HepG2 (cell line): ENCODE data around the gene FOXK2. TPM values are rescaled to one million over a fixed set of nuclear protein-coding genes. Genes with fewer than 3 reads are reported as not detected.
A peak's percentile ranks its signal among the peaks of the same experiment; 100 is the strongest.

ENCODE experiments used
- CENPX ChIP-seq: sonication (generic); formaldehyde crosslinking; IDR thresholded peaks from 2 replicates; pipeline ENCODE4 v1.9.0; 2021; ENCODE audit warnings: mild to moderate bottlenecking, missing genetic modification reagents, moderate library complexity
- EZH2 ChIP-seq: conservative IDR thresholded peaks from 2 replicates; pipeline ENCODE4 v1.6.1; 2012; ENCODE audit warnings: mild to moderate bottlenecking, low read depth, low read length, moderate library complexity
- KDM4B ChIP-seq: sonication (generic); formaldehyde crosslinking; IDR thresholded peaks from 2 replicates; pipeline ENCODE4 v1.4.0; 2020; ENCODE audit warnings: missing genetic modification reagents
- NCOA5 ChIP-seq: sonication (generic); formaldehyde crosslinking; IDR thresholded peaks from 2 replicates; pipeline ENCODE4 v1.4.0; 2020; ENCODE audit warnings: missing genetic modification reagents
- POLR2AphosphoS2 ChIP-seq: IDR thresholded peaks from 2 replicates; pipeline ENCODE4 v1.6.1; 2011; ENCODE audit warnings: low read depth, low read length, improper control_type of control experiment
- SRY ChIP-seq: sonication (generic); formaldehyde crosslinking; IDR thresholded peaks from 2 replicates; pipeline ENCODE4 v1.8.0; 2022; ENCODE audit warnings: mild to moderate bottlenecking, missing genetic modification reagents
- TEAD2 ChIP-seq: sonication (generic); formaldehyde crosslinking; IDR thresholded peaks from 2 replicates; pipeline ENCODE4 v1.9.0; 2021; ENCODE audit warnings: missing genetic modification reagents
- ZBTB3 ChIP-seq: sonication (generic); formaldehyde crosslinking; IDR thresholded peaks from 2 replicates; pipeline ENCODE4 v1.4.0; 2020; ENCODE audit warnings: low read depth, mild to moderate bottlenecking, moderate library complexity, missing genetic modification reagents, borderline replicate concordance
- ZFP82 ChIP-seq: sonication (generic); formaldehyde crosslinking; IDR thresholded peaks from 2 replicates; pipeline ENCODE4 v1.5.1; 2020; ENCODE audit warnings: mild to moderate bottlenecking, missing genetic modification reagents, borderline replicate concordance
- ZNF460 ChIP-seq: sonication (generic); formaldehyde crosslinking; IDR thresholded peaks from 2 replicates; pipeline ENCODE4 v1.5.1; 2020; ENCODE audit warnings: missing genetic modification reagents, mild to moderate bottlenecking, borderline replicate concordance
- ZNF558 ChIP-seq: sonication (generic); formaldehyde crosslinking; IDR thresholded peaks from 2 replicates; pipeline ENCODE4 v1.9.0; 2022; ENCODE audit warnings: mild to moderate bottlenecking, missing genetic modification reagents, borderline replicate concordance
- ZNF616 ChIP-seq: sonication (generic); formaldehyde crosslinking; IDR thresholded peaks from 2 replicates; pipeline ENCODE4 v1.5.0; 2020; ENCODE audit warnings: low read depth, mild to moderate bottlenecking, missing genetic modification reagents
- ZNF7 ChIP-seq: IDR thresholded peaks from 2 replicates; pipeline ENCODE4 v1.6.1; 2016; ENCODE audit warnings: missing biosample characterization, missing genetic modification reagents
- polyA plus RNA-seq, 8 experiments: library from polyadenylated mRNA; depleted of rRNA in 3 of 8; stranded (reverse) in 7 of 8; unstranded in 1 of 8; fragments of >200 nt; fragmentation: Illumina TruSeq in 4 of 8; extraction: Trizol in 4 of 8; gene quantifications; 2 replicates each; pipeline versions ENCODE4 v1.2.1 to v1.2.3, GENCODE V29; 2011 to 2016; ENCODE audit warnings: low read depth in 4 of 8, missing spikeins in 1 of 8, mixed read lengths in 1 of 8; ENCODE audit not compliant: insufficient read depth in 1 of 8
- total RNA-seq, 5 experiments: library from RNA; depleted of rRNA; stranded (reverse); fragments of >200 nt; fragmentation: Illumina TruSeq; extraction: Trizol; gene quantifications; 2 replicates each; pipeline ENCODE4 v1.2.3, GENCODE V29; 2016; ENCODE audit warnings: low read depth in 1 of 5
- TF ChIP-seq, protein P1 (sequence below): sonication (generic); formaldehyde crosslinking; IDR thresholded peaks from 2 replicates; pipeline ENCODE4 v1.4.0; 2020; ENCODE audit warnings: missing genetic modification reagents
- TF ChIP-seq, protein P2 (sequence below): sonication (generic); formaldehyde crosslinking; IDR thresholded peaks from 2 replicates; pipeline ENCODE4 v1.5.0; 2020; ENCODE audit warnings: missing genetic modification reagents, mild to moderate bottlenecking, borderline replicate concordance
- TF ChIP-seq, protein P3 (sequence below): IDR thresholded peaks from 2 replicates; pipeline ENCODE4 v1.4.0; 2020; ENCODE audit warnings: mild to moderate bottlenecking, missing genetic modification reagents
- TF ChIP-seq, protein P4 (sequence below): sonication (generic); formaldehyde crosslinking; conservative IDR thresholded peaks from 2 replicates; pipeline ENCODE4 v1.4.0; 2020; ENCODE audit warnings: missing genetic modification reagents
- TF ChIP-seq, protein P5 (sequence below): IDR thresholded peaks from 2 replicates; pipeline ENCODE4 v1.6.1; 2012; ENCODE audit warnings: low read length, improper control_type of control experiment
- TF ChIP-seq, protein P6 (sequence below): fragments of 450-650 bp; IDR thresholded peaks from 2 replicates; pipeline ENCODE4 v1.6.1; 2017

Gene FOXK2
- total and polyA plus RNA-seq, 2 of the 13 experiments (the other 11 are each of a cell fraction or from before 2014, with no cell fraction given), result 67.1 to 67.2 TPM

DNA sequence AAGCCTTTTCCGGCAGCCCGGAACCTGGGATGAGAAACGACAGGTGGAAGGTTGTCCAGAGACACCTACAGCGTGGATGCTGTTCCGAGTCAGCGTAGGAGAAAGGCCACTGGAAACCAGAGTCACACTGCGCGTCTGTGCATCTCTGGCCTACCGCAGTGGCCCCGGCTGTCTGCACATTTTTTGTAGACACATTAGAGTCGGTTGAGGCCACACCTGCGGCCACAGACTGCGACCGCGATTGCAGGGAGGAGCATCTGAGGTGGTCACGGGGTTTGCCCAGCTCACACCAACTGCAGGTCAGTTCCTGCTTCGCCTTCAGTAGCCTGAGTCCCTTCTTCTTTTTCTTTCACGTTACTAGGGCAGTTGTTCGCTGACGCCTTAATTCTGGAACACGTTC, 76.4 kb downstream of the FOXK2 start (continued):
- TF ChIP-seq EZH2 (no peak), NCOA5 (CRISPR knock-in tag) (no peak), ZNF558 (no peak), ZFP82 (CRISPR knock-in tag) (no peak), TEAD2 (no peak), SRY (CRISPR knock-in tag) (no peak), ZBTB3 (CRISPR knock-in tag) (no peak), ZNF616 (CRISPR knock-in tag) (no peak), POLR2AphosphoS2 (0 out of 2 replicates have a peak, but pooled peaks have one; percentile 11), ZNF7 (CRISPR knock-in tag) (no peak), ZNF460 (CRISPR knock-in tag) (no peak), CENPX (no peak), KDM4B (CRISPR knock-in tag) (no peak)
- TF ChIP-seq, protein P1, sequence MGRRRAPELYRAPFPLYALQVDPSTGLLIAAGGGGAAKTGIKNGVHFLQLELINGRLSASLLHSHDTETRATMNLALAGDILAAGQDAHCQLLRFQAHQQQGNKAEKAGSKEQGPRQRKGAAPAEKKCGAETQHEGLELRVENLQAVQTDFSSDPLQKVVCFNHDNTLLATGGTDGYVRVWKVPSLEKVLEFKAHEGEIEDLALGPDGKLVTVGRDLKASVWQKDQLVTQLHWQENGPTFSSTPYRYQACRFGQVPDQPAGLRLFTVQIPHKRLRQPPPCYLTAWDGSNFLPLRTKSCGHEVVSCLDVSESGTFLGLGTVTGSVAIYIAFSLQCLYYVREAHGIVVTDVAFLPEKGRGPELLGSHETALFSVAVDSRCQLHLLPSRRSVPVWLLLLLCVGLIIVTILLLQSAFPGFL (CRISPR knock-in tag), result no peak
- TF ChIP-seq, protein P2, sequence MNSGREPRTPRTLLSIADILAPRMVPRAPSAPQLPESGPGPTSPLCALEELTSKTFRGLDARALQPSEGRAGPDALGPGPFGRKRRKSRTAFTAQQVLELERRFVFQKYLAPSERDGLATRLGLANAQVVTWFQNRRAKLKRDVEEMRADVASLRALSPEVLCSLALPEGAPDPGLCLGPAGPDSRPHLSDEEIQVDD (CRISPR knock-in tag), result no peak
- TF ChIP-seq, protein P3, sequence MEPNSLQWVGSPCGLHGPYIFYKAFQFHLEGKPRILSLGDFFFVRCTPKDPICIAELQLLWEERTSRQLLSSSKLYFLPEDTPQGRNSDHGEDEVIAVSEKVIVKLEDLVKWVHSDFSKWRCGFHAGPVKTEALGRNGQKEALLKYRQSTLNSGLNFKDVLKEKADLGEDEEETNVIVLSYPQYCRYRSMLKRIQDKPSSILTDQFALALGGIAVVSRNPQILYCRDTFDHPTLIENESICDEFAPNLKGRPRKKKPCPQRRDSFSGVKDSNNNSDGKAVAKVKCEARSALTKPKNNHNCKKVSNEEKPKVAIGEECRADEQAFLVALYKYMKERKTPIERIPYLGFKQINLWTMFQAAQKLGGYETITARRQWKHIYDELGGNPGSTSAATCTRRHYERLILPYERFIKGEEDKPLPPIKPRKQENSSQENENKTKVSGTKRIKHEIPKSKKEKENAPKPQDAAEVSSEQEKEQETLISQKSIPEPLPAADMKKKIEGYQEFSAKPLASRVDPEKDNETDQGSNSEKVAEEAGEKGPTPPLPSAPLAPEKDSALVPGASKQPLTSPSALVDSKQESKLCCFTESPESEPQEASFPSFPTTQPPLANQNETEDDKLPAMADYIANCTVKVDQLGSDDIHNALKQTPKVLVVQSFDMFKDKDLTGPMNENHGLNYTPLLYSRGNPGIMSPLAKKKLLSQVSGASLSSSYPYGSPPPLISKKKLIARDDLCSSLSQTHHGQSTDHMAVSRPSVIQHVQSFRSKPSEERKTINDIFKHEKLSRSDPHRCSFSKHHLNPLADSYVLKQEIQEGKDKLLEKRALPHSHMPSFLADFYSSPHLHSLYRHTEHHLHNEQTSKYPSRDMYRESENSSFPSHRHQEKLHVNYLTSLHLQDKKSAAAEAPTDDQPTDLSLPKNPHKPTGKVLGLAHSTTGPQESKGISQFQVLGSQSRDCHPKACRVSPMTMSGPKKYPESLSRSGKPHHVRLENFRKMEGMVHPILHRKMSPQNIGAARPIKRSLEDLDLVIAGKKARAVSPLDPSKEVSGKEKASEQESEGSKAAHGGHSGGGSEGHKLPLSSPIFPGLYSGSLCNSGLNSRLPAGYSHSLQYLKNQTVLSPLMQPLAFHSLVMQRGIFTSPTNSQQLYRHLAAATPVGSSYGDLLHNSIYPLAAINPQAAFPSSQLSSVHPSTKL, result no peak
- TF ChIP-seq, protein P4, sequence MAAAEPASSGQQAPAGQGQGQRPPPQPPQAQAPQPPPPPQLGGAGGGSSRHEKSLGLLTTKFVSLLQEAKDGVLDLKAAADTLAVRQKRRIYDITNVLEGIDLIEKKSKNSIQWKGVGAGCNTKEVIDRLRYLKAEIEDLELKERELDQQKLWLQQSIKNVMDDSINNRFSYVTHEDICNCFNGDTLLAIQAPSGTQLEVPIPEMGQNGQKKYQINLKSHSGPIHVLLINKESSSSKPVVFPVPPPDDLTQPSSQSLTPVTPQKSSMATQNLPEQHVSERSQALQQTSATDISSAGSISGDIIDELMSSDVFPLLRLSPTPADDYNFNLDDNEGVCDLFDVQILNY (CRISPR knock-in tag), result no peak
- TF ChIP-seq, protein P5, sequence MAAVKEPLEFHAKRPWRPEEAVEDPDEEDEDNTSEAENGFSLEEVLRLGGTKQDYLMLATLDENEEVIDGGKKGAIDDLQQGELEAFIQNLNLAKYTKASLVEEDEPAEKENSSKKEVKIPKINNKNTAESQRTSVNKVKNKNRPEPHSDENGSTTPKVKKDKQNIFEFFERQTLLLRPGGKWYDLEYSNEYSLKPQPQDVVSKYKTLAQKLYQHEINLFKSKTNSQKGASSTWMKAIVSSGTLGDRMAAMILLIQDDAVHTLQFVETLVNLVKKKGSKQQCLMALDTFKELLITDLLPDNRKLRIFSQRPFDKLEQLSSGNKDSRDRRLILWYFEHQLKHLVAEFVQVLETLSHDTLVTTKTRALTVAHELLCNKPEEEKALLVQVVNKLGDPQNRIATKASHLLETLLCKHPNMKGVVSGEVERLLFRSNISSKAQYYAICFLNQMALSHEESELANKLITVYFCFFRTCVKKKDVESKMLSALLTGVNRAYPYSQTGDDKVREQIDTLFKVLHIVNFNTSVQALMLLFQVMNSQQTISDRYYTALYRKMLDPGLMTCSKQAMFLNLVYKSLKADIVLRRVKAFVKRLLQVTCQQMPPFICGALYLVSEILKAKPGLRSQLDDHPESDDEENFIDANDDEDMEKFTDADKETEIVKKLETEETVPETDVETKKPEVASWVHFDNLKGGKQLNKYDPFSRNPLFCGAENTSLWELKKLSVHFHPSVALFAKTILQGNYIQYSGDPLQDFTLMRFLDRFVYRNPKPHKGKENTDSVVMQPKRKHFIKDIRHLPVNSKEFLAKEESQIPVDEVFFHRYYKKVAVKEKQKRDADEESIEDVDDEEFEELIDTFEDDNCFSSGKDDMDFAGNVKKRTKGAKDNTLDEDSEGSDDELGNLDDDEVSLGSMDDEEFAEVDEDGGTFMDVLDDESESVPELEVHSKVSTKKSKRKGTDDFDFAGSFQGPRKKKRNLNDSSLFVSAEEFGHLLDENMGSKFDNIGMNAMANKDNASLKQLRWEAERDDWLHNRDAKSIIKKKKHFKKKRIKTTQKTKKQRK, result no peak
- TF ChIP-seq, protein P6, sequence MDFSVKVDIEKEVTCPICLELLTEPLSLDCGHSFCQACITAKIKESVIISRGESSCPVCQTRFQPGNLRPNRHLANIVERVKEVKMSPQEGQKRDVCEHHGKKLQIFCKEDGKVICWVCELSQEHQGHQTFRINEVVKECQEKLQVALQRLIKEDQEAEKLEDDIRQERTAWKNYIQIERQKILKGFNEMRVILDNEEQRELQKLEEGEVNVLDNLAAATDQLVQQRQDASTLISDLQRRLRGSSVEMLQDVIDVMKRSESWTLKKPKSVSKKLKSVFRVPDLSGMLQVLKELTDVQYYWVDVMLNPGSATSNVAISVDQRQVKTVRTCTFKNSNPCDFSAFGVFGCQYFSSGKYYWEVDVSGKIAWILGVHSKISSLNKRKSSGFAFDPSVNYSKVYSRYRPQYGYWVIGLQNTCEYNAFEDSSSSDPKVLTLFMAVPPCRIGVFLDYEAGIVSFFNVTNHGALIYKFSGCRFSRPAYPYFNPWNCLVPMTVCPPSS, result no peak
